Left renal cortex interstitium (tissue), 4 donors: Measurements from ENCODE around the gene JSRP1. TPM values are rescaled to one million over a fixed set of nuclear protein-coding genes. Genes with fewer than 3 reads are reported as not detected.
"Not testable (repeated sequence)": the region's sequence is repeated elsewhere in the genome, so short reads cannot be mapped to it uniquely, and the experiment has no call there.

Experiments used
- DNase-seq, 4 donors: peaks; one replicate each; pipeline ENCODE4 v3.0.0-alpha.2; 2013; ENCODE audit warnings: low read depth in 4 of 4, low spot score in 2 of 4, missing footprints in 1 of 4
- polyA plus RNA-seq, 4 donors: library from polyadenylated mRNA; unstranded; fragments of 120-200 nt; gene quantifications; one replicate each; pipeline ENCODE4 v1.2.1, GENCODE V29; 2013; ENCODE audit not compliant: insufficient read length in 4 of 4

JSRP1 gene
- polyA plus RNA-seq, 4 donors: 0.23 to 0.94 (median 0.74) TPM

GRCh38 chr19:2282862-2283237 is 26.6 kb upstream of the JSRP1 start:
- DNase-seq: no peak

- no peak for DNase-seq
Observed at GRCh38 chr19:2282062-2282861, 26.0 kb upstream of the JSRP1 start, which contains the start of gene PEAK3. Gene PEAK3, minus strand, starts transcription at chr19:2282175. Its CDS starts 1,244 bp downstream, at chr19:2280931.

GRCh38 chr19:2281265-2282061 is 25.2 kb upstream of the JSRP1 start:
- DNase-seq: not testable (repeated sequence)

- DNase-seq: no peak
Observed at GRCh38 chr19:2280633-2281264, 24.5 kb upstream of the JSRP1 start.

- DNase-seq: no peak
Observed at GRCh38 chr19:2278459-2279158, 22.4 kb upstream of the JSRP1 start.

- no peak for DNase-seq
Observed at GRCh38 chr19:2277138-2277537, 20.9 kb upstream of the JSRP1 start.

- no peak for DNase-seq
Observed at GRCh38 chr19:2276429-2276986, 20.3 kb upstream of the JSRP1 start.

GRCh38 chr19:2275588-2276428 is 19.6 kb upstream of the JSRP1 start:
- no peak for DNase-seq

GRCh38 chr19:2274931-2275535 is 18.8 kb upstream of the JSRP1 start:
- DNase-seq: no peak

- no peak for DNase-seq
Observed at GRCh38 chr19:2274185-2274711, 18.0 kb upstream of the JSRP1 start.

- no peak for DNase-seq
Observed at GRCh38 chr19:2273356-2274184, 17.4 kb upstream of the JSRP1 start.

- no peak for DNase-seq
Observed at GRCh38 chr19:2271234-2272103, 15.3 kb upstream of the JSRP1 start.

- no peak for DNase-seq
Observed at GRCh38 chr19:2270423-2271233, 14.4 kb upstream of the JSRP1 start.

- no peak for DNase-seq
Observed at GRCh38 chr19:2270157-2270422, 13.9 kb upstream of the JSRP1 start.

- DNase-seq: peak; percentile 82 to 95 (median 92)
Observed at GRCh38 chr19:2269244-2270156, 13.3 kb upstream of the JSRP1 start.
